ENCODE measurements around the gene PPTC7. TPM values are rescaled to one million over a fixed set of nuclear protein-coding genes. Genes with fewer than 3 reads are reported as not detected.
A peak's percentile ranks its signal among the peaks of the same experiment; 100 is the strongest.
"Not testable (repeated sequence)": the region's sequence is repeated elsewhere in the genome, so short reads cannot be mapped to it uniquely, and the experiment has no call there.

PPTC7 gene
- total and polyA plus RNA-seq, 2 experiments from 2014 or later: 8.1 to 11.8 TPM

DNA sequence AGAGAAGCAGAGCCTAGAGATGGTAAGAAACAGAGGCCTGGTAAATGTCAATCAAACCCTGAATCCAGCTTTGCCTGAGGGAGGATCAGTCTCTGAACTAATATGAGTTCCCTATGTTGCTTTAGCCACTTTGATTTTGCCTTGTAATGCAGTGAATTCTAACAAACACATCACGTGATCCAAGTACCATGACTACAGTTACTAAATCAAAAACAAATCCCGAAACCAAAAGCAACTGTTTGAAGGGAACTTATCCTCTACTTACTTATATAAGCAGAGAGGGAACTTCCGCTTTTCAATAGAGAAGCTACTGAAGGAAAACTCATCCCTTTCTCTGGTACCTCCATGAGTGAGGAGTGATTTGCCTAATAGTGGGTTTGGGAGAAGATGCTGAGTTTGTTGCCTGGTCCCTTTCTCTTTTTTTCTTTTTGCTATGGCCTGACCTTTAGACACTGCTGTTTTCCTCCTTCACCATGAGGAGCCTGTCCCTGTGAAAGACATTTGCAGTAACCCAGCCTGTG lies 7.7 kb upstream of the PPTC7 start:
- no peaks in the 10 kb centered on the region for H3K79me2 ChIP-seq
- no peaks in the 10 kb centered on the region for H3K4me1 ChIP-seq (ENCODE audit: insufficient read depth)
- H2AFZ ChIP-seq: no peak overlapping the region
- no peak overlapping the region for H3K4me3 ChIP-seq
- peak overlapping the region; percentile 27 for H3K27ac ChIP-seq
- no peaks in the 10 kb centered on the region for H3K36me3 ChIP-seq (replicated peaks; ENCODE audit: insufficient read depth, low read depth)
- TF ChIP-seq EZH2 (IDR thresholded peaks at IDR 0.05; ENCODE audit: borderline replicate concordance) (no peak), CTCF (IDR thresholded peaks at IDR 0.05; ENCODE audit: poor library complexity) (no peak), EZH2phosphoT487 (IDR thresholded peaks at IDR 0.05; ENCODE audit: low read depth, severe bottlenecking, unreplicated experiment) (no peak)
- H4K20me1 ChIP-seq (ENCODE audit: insufficient read depth, poor library complexity, severe bottlenecking): no peaks in the 10 kb centered on the region
- H3K27me3 ChIP-seq: no peaks in the 10 kb centered on the region
- H3K9me2 ChIP-seq (replicated peaks; ENCODE audit: insufficient read depth): no peaks in the 10 kb centered on the region
- H3K4me2 ChIP-seq: no peak overlapping the region
- DNase-seq (ENCODE audit: low spot score): no peak
- WGBS (ENCODE audit: low lambda C conversion rate, missing lambda C conversion rate): 85% methylated on average over 3 of the region's 3 CpGs
- no peaks in the 10 kb centered on the region for H3K9me3 ChIP-seq (ENCODE audit: low read depth)

- H3K4me3 ChIP-seq: no peak overlapping the region
- no peak for DNase-seq (ENCODE audit: low spot score)
- no peaks in the 10 kb centered on the region for H3K9me3 ChIP-seq (ENCODE audit: low read depth)
- no peak overlapping the region for H3K4me2 ChIP-seq
- H3K9me2 ChIP-seq (replicated peaks; ENCODE audit: insufficient read depth): no peaks in the 10 kb centered on the region
- 100% methylated on average over 1 of the region's 1 CpG for WGBS (ENCODE audit: low lambda C conversion rate, missing lambda C conversion rate)
- no peaks in the 10 kb centered on the region for H3K27me3 ChIP-seq
- TF ChIP-seq CTCF (IDR thresholded peaks at IDR 0.05; ENCODE audit: poor library complexity) (no peak), EZH2 (IDR thresholded peaks at IDR 0.05; ENCODE audit: borderline replicate concordance) (no peak), EZH2phosphoT487 (IDR thresholded peaks at IDR 0.05; ENCODE audit: low read depth, severe bottlenecking, unreplicated experiment) (no peak)
- H2AFZ ChIP-seq: no peak overlapping the region
- no peaks in the 10 kb centered on the region for H3K4me1 ChIP-seq (ENCODE audit: insufficient read depth)
- H3K79me2 ChIP-seq: no peaks in the 10 kb centered on the region
- H3K36me3 ChIP-seq (replicated peaks; ENCODE audit: insufficient read depth, low read depth): no peaks in the 10 kb centered on the region
- H3K27ac ChIP-seq: no peak overlapping the region
- H4K20me1 ChIP-seq (ENCODE audit: insufficient read depth, poor library complexity, severe bottlenecking): no peaks in the 10 kb centered on the region
Observed at GRCh38 chr12:110590059-110590458, 6.9 kb upstream of the PPTC7 start.

- not testable (repeated sequence) for H3K4me1 ChIP-seq (ENCODE audit: insufficient read depth); H3K36me3 ChIP-seq (replicated peaks; ENCODE audit: insufficient read depth, low read depth); H3K79me2 ChIP-seq; H3K9me3 ChIP-seq (ENCODE audit: low read depth); H4K20me1 ChIP-seq (ENCODE audit: insufficient read depth, poor library complexity, severe bottlenecking); H3K4me3 ChIP-seq; H3K27me3 ChIP-seq; H3K4me2 ChIP-seq; H3K27ac ChIP-seq; H3K9me2 ChIP-seq (replicated peaks; ENCODE audit: insufficient read depth); DNase-seq (ENCODE audit: low spot score); H2AFZ ChIP-seq
- 100% methylated on average over 2 of the region's 2 CpGs for WGBS (ENCODE audit: low lambda C conversion rate, missing lambda C conversion rate)
Observed at GRCh38 chr12:110587102-110587501, 4.0 kb upstream of the PPTC7 start.

- peak; percentile 16 for DNase-seq (ENCODE audit: low spot score)
- H3K9me3 ChIP-seq (ENCODE audit: low read depth): no peaks in the 10 kb centered on the region
- no peak overlapping the region for H3K4me3 ChIP-seq
- H4K20me1 ChIP-seq (ENCODE audit: insufficient read depth, poor library complexity, severe bottlenecking): peaks cover 16% of the 10 kb centered on the region
- H3K4me2 ChIP-seq: no peak overlapping the region
- H3K36me3 ChIP-seq (replicated peaks; ENCODE audit: insufficient read depth, low read depth): no peaks in the 10 kb centered on the region
- peaks cover 5% of the 10 kb centered on the region for H3K4me1 ChIP-seq (ENCODE audit: insufficient read depth)
- no peak overlapping the region for H2AFZ ChIP-seq
- no peaks in the 10 kb centered on the region for H3K9me2 ChIP-seq (replicated peaks; ENCODE audit: insufficient read depth)
- H3K79me2 ChIP-seq: peaks cover 25% of the 10 kb centered on the region
- WGBS (ENCODE audit: low lambda C conversion rate, missing lambda C conversion rate): 41% methylated on average over 7 of the region's 7 CpGs
- peak overlapping the region; percentile 18 for H3K27ac ChIP-seq
- H3K27me3 ChIP-seq: no peaks in the 10 kb centered on the region
- TF ChIP-seq EZH2phosphoT487 (IDR thresholded peaks at IDR 0.05; ENCODE audit: low read depth, severe bottlenecking, unreplicated experiment) (no peak), EZH2 (IDR thresholded peaks at IDR 0.05; ENCODE audit: borderline replicate concordance) (no peak), CTCF (IDR thresholded peaks at IDR 0.05; ENCODE audit: poor library complexity) (no peak)
Observed at GRCh38 chr12:110585231-110585799, 2.2 kb upstream of the PPTC7 start.

Measured in hepatocyte (in vitro differentiated cells).